ENCODE data around the gene SORCS2. TPM values are rescaled to one million over a fixed set of nuclear protein-coding genes. Genes with fewer than 3 reads are reported as not detected.

The SORCS2 gene
- total and polyA plus RNA-seq, 2 of the 4 experiments (the other 2 are of a cell fraction) = 0.36 to 0.62 TPM

DNA sequence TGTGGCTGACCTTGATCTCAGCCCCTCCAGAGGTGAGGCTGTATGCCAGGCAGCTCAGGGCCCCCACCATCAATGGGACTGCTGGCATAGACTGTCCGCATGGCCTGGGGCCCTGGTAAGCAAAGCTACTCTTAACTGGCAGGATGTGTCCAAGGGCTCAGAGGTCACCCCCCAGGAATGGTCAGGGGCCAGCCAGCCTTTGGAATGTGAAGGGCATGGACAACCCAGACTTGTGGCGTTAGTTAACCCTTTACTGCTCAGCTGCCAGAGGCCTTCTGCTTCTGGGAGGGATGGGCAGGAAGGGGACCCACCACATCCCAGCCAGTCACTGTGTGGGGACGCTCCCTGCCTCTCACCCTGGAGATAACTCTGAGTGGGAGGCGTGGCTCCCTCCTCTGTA lies 322.5 kb downstream of the SORCS2 start:
- Histone ChIP-seq H2BK15ac (ENCODE audit: low read depth, low read length) (no peak overlapping the region), H3K79me1 (ENCODE audit: low read depth in 1 of 2, low read length in 2 of 2) (no peaks in the 10 kb centered on the region), H2AK9ac (replicated peaks; ENCODE audit: low read depth, low read length, poor library complexity) (no peak overlapping the region), H3K4ac (ENCODE audit: low read depth, low read length) (no peak overlapping the region), H3K18ac (ENCODE audit: low read depth, low read length) (no peak overlapping the region), H3K4me2 (ENCODE audit: low read depth, low read length) (no peak overlapping the region), H2BK20ac (ENCODE audit: low read depth, low read length) (no peak overlapping the region), H2BK120ac (ENCODE audit: low read depth, low read length) (no peak overlapping the region), H3K9me3 (ENCODE audit: control insufficient read depth, insufficient read depth, low read length) (no peaks in the 10 kb centered on the region), H3K56ac (ENCODE audit: extremely low read depth, insufficient read depth, low read length) (no peak overlapping the region), H3K4me1 (ENCODE audit: control insufficient read depth, insufficient read depth, low read length) (no peaks in the 10 kb centered on the region), H3K36me3 (ENCODE audit: control insufficient read depth, insufficient read depth, low read length) (no peaks in the 10 kb centered on the region), H2AFZ (replicated peaks; ENCODE audit: low read length, poor library complexity) (no peak overlapping the region), H4K91ac (ENCODE audit: insufficient read depth, low read depth, low read length) (no peak overlapping the region), H3K9me1 (ENCODE audit: insufficient read depth, low read length) (no peaks in the 10 kb centered on the region), H3K27ac (ENCODE audit: insufficient read depth, low read length) (no peak overlapping the region), H3K14ac (replicated peaks; ENCODE audit: low read depth, low read length) (no peak overlapping the region), H4K5ac (ENCODE audit: low read depth, low read length) (no peak overlapping the region), H3K4me3 (ENCODE audit: insufficient read depth, low read depth, low read length) (no peak overlapping the region), H2BK5ac (ENCODE audit: low read depth, low read length, poor library complexity, severe bottlenecking) (no peak overlapping the region), H4K20me1 (ENCODE audit: insufficient read depth, low read length) (no peaks in the 10 kb centered on the region), H2AK5ac (ENCODE audit: low read depth, low read length) (no peak overlapping the region), H3K23ac (ENCODE audit: low read depth, low read length) (no peak overlapping the region), H3K27me3 (ENCODE audit: control insufficient read depth, insufficient read depth, low read length) (peaks cover 47% of the 10 kb centered on the region), H4K8ac (ENCODE audit: low read depth in 2 of 2, low read length in 2 of 2) (no peak overlapping the region), H3K9ac (ENCODE audit: low read depth, low read length) (no peak overlapping the region)
- BruUV-seq (replicated peaks) = no TSS peak
- no peak for TF ChIP-seq CEBPB (IDR thresholded peaks at IDR 0.05; ENCODE audit: low read depth, low read length)
- no peak for TF ChIP-seq RAD21 (IDR thresholded peaks at IDR 0.05; ENCODE audit: low read length)
- TF ChIP-seq, protein P1, sequence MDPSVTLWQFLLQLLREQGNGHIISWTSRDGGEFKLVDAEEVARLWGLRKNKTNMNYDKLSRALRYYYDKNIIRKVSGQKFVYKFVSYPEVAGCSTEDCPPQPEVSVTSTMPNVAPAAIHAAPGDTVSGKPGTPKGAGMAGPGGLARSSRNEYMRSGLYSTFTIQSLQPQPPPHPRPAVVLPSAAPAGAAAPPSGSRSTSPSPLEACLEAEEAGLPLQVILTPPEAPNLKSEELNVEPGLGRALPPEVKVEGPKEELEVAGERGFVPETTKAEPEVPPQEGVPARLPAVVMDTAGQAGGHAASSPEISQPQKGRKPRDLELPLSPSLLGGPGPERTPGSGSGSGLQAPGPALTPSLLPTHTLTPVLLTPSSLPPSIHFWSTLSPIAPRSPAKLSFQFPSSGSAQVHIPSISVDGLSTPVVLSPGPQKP (IDR thresholded peaks at IDR 0.05; ENCODE audit: borderline replicate concordance, low read depth, low read length) = no peak
- no peak for TF ChIP-seq RFX5 (IDR thresholded peaks at IDR 0.05; ENCODE audit: low read depth, low read length)
- no peak for TF ChIP-seq SMC3 (IDR thresholded peaks at IDR 0.05; ENCODE audit: low read depth, low read length)
- no peak for TF ChIP-seq RCOR1 (IDR thresholded peaks at IDR 0.05; ENCODE audit: insufficient replicate concordance, low read length)
- TF ChIP-seq NFE2L2 (IDR thresholded peaks at IDR 0.05; ENCODE audit: low read depth, low read length) = no peak
- TF ChIP-seq CTCF (conservative IDR thresholded peaks at IDR 0.05; ENCODE audit: low read depth, low read length) = no peak
- no peak for TF ChIP-seq USF2 (IDR thresholded peaks at IDR 0.05; ENCODE audit: low read depth, low read length)
- no peak for TF ChIP-seq MXI1 (IDR thresholded peaks at IDR 0.05; ENCODE audit: borderline replicate concordance, low read depth, low read length)
- no peak for TF ChIP-seq BHLHE40 (IDR thresholded peaks at IDR 0.05; ENCODE audit: low read depth, low read length)
- CTCF ChIA-PET = no interaction called here
- no CpG with 5 or more reads among the region's 4 CpGs for WGBS, 2 experiments (ENCODE audit: extremely low coverage in 2 of 2, insufficient read length in 1 of 2)
- ATAC-seq (ENCODE audit: low read depth) (no peak), DNase-seq (no peak)
- POLR2A ChIA-PET (ENCODE audit: unreplicated experiment) = no interaction called here
- intact Hi-C loops (cut with micrococcal nuclease) = no loop called here
- in situ Hi-C loops (cut with MboI; ENCODE audit: low sequenced_read_pairs) = no loop called here
- dilution Hi-C loops (cut with HindIII; ENCODE audit: low sequenced_read_pairs, unreplicated experiment) = no loop called here
